Nucleus accumbens (tissue), 56 donors: ENCODE data around the gene APC.
A peak's percentile ranks its signal among the peaks of the same experiment; 100 is the strongest.

Source experiments
- DNase-seq, 56 donors: peaks; one replicate each; lab custom pipeline; 2025; lab: John Stamatoyannopoulos, UW

Gene APC

DNA sequence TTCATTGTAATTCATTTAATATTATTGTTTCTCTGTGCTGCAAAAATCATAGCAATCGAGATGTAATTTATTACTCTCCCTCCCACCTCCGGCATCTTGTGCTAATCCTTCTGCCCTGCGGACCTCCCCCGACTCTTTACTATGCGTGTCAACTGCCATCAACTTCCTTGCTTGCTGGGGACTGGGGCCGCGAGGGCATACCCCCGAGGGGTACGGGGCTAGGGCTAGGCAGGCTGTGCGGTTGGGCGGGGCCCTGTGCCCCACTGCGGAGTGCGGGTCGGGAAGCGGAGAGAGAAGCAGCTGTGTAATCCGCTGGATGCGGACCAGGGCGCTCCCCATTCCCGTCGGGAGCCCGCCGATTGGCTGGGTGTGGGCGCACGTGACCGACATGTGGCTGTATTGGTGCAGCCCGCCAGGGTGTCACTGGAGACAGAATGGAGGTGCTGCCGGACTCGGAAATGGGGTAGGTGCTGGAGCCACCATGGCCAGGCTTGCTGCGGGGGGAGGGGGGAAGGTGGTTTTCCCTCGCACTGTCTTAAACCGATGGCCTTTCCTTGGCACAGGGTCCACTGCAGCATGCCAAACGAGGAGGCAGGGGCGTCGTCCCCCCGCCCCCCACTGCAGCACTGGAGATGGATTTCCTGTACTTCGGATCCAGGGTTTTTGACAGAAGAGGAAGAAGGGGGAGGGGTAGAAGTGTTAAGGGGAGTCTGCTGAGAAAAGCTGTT is at the start of gene APC:
APC (plus strand) TSS at position 423 of the 728 bp plus-strand sequence. CDS start 17,006 bp downstream, outside the sequence.
- DNase-seq, result peak; percentile 80 to 99 (median 96)

GRCh38 chr5:112689155-112689909 is 48.4 kb upstream of the APC start:
- no peak for DNase-seq

- no peak for DNase-seq
Measured at GRCh38 chr5:112690605-112691338, 46.9 kb upstream of the APC start.

DNA sequence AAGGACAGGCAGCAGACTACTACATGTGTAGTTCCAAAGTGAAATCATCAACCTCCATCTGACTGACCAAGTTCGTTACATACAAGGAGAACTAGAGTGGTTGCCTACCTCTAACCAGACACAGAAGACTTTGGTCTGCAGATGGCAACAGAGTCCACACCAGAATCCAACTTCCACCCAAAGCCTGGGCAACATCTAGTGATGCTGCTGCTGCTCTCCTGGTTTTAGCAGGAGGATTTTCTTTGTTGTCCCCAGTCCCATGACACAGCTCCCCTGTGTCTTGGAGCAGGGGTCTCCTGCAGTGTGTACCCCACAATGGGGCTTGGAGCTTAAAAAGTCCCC is 46.4 kb upstream of the APC start:
- DNase-seq, result no peak

- peak in 1 of 56 donors; percentile 8 for DNase-seq
Measured at GRCh38 chr5:112691758-112692157, 45.9 kb upstream of the APC start.

GRCh38 chr5:112692472-112692871 is 45.2 kb upstream of the APC start:
- DNase-seq, result no peak

DNA sequence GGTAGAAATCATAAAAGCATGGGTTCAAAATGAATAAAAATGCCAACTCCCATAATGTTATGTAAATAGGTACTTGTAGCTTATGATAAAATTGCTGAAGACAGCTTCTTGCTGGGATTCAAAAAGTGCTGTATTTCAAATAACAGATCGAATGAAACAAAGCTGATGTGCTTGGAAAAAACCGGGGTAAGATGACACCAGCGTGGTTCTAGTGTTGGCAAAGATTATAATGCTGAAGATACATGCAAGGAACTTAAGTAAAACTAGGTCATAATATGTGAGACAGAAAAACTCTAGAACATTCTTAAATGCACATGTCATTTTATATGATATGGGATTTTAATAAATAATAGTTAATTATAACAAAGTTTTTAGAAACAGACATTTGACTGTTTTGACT is 44.4 kb upstream of the APC start:
- DNase-seq, result no peak

- no peak for DNase-seq
Measured at GRCh38 chr5:112694853-112695709, 42.6 kb upstream of the APC start.

GRCh38 chr5:112696786-112697185 is 40.9 kb upstream of the APC start:
- no peak for DNase-seq

GRCh38 chr5:112697322-112697721 is 40.4 kb upstream of the APC start:
- no peak for DNase-seq

DNA sequence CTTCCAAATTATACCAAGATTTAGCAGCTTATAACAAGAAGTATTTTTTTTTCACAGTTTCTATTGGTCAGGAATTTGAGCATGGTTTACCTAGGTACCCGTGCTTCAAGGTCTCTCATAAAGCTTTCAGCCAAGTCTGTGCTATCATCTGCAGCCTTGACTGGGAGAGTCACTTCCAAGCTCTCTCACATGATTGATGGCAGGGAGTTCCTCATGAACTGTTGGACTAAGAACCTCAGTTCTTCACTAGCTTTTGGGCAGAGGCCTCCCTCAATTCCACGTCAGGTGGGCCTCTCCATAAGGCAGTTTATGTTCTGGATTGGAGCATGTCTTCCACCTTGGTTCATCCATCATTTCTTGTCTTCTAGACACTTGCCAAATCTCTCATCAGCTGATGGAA is 39.9 kb upstream of the APC start:
- DNase-seq, result no peak

DNA sequence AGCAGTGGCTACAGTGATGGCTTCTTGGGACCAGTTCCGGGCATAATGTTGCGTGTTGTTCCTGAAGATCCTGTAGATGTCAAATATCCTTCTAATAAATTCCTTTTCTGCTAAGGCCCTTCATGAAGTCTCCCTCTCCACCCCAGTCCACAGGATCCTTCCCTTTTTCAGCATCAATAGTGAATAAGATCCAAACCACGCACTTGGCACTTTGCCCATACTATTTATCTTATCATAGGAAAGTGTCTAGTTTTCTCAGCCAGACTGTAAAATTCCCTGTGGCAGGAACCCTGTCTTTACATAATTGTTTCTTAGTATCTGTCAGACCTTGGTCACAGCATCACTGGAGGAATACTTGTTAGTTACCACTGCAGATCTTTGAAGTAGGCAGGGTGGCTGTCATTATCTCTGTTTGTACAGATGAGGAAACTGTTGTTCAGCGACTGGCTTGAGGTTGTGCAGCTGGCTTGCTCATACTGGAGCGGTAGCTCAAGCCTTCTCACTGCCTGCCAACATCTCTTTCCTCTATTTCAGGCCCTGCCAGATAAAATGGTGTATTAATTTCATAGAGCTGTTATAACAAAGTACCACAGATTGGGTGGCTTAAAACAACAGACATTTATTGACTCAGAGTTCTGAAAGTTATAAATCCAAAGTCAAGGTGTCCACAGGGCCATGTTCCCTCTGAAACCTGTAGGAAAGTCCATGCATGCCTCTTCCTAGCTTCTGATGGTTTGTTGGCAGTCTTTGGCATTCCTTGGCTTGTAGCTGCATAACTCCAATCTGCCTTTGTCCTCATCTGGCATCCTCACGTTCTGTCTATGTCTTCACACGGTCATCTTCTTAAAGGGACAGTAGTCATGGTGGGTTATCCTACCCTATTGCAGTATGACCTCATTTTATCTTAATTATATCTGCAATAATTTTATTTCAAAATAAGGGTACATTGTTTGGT is 33.5 kb upstream of the APC start:
- no peak for DNase-seq

DNA sequence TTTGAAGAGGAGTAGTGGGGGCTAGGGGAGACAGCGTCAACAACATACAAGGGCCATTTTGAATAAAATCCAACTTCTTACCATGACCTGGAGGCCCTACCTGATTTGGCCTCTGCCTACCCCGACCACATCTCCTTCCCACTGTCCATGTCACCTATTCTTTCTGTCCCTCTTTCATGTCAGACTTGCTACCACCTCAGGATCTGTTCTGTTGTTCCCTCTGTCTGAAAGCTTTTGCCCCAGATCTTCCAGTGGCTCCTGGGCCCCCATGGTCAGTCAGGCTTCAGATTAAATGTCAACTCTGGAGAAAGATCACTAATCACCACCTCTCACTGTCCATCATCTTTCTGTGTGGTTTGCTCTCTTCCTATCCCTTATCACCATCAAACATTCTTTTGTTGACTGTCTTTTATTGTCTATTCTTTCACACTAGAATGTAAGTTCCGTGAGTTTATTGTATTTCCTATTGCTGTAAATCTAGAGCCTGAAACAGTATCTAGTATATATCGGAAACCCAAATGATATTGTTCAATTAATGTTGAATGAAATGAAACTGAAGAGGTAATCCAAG is 31.2 kb upstream of the APC start:
- no peak for DNase-seq

- DNase-seq, result peak; percentile 89 to 99 (median 97)
Measured at GRCh38 chr5:112707187-112708102, 30.2 kb upstream of the APC start.

DNA sequence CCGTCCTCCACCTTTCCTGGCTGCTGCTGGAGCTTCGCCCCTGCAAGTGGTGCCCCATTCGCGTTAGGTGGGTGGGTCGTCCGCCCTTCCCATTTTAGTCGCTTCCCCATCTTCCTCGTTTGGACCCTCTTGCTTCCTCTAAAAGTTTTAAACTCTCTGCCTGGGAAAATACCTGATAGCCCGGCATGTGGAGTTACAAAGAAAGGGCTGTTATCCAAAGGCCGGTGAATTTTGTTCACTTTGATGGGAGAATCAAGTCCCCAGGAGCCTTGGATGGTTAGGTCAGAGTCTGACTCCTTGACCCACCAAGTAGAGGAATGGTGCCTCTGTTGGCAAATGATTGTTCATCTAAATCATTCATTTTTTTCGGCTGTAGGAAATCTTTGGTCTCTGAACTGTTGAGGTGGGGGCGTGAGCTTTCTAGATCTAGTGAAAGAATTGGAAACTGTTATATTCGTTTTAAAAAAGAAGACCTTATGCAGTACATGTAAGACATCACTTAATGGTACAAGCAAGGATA is 29.5 kb upstream of the APC start:
- peak in 2 of 56 donors; percentile 43 to 57 for DNase-seq

- DNase-seq, result no peak
Measured at GRCh38 chr5:112709416-112709815, 28.3 kb upstream of the APC start.

DNA sequence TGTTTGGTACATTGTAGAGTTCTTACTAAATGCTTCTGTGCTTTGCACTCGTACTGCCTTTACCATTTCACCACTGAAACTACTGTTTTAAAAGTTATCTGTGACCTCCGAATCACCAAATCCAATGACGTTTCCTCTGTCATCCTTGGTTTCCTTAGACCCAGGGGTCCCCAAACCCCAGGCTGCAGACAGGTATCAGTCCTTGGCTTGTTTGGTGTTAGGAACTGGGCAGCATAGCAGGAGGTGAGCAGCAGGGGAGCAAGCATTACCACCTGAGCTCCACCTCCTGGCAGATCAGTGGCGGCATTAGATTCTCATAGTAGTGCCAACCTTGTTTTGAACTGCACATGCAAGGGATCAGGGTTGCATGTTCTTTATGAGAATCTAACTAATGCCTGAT is 26.8 kb upstream of the APC start:
- no peak for DNase-seq

DNA sequence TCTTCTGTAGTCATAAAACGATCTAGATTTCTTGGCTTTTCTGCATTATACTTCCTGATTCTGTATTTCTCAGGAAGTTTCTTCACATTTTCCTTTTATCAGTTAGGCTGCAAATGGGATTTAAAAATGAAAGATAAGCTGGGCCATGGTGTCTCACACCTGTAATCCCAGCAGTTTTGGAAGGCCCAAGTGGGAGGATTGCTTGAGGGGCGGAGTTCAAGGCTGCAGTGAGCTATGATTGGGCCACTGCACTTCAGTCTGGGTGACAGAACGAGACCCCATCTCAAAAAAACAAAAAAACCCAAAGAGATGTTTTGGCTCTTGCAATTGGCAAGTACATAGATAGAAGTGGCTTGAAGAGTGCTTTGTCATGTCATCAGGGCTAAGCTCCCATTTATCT is 26.2 kb upstream of the APC start:
- no peak for DNase-seq
